NT2/D1 (cell line): Measurements from ENCODE around the gene VSIG10L2.

Source experiments
- DNase-seq: peaks from one replicate; pipeline ENCODE4 v3.0.0-alpha.2; 2011; ENCODE audit warnings: low read depth, low spot score
- H3K27me3 ChIP-seq: 2 replicates; pipeline ENCODE4 v1.6.0; 2011; ENCODE audit warnings: mild to moderate bottlenecking; ENCODE audit not compliant: insufficient read length, insufficient read depth
- H3K36me3 ChIP-seq: 2 replicates; pipeline ENCODE4 v1.6.1; 2011; ENCODE audit warnings: mild to moderate bottlenecking, low read length, mixed read lengths; ENCODE audit not compliant: insufficient read depth, insufficient read length
- H3K4me1 ChIP-seq: 2 replicates; pipeline ENCODE4 v1.5.1; 2011; ENCODE audit not compliant: insufficient read depth, insufficient read length
- H3K4me3 ChIP-seq: 2 replicates; pipeline ENCODE4 v1.5.1; 2011; ENCODE audit warnings: low read depth; ENCODE audit not compliant: insufficient read length
- H3K9ac ChIP-seq: 2 replicates; pipeline ENCODE4 v1.6.0; 2011; ENCODE audit warnings: low read depth; ENCODE audit not compliant: insufficient read length
- H3K9me3 ChIP-seq: 2 replicates; pipeline ENCODE4 v1.5.1; 2011; ENCODE audit warnings: mild to moderate bottlenecking, low read length; ENCODE audit not compliant: insufficient read depth
- SUZ12 ChIP-seq: IDR thresholded peaks from 2 replicates; pipeline ENCODE4 v1.6.1; 2011; ENCODE audit not compliant: insufficient read length, insufficient read depth; ENCODE audit errors: extremely low read depth
- YY1 ChIP-seq: IDR thresholded peaks from 2 replicates; pipeline ENCODE4 v1.6.1; 2011; ENCODE audit not compliant: insufficient read length, insufficient read depth
- ZNF274 ChIP-seq: IDR thresholded peaks from 2 replicates; pipeline ENCODE4 v1.6.1; 2011; ENCODE audit warnings: mild to moderate bottlenecking, low read depth, low read length

VSIG10L2 gene

DNA sequence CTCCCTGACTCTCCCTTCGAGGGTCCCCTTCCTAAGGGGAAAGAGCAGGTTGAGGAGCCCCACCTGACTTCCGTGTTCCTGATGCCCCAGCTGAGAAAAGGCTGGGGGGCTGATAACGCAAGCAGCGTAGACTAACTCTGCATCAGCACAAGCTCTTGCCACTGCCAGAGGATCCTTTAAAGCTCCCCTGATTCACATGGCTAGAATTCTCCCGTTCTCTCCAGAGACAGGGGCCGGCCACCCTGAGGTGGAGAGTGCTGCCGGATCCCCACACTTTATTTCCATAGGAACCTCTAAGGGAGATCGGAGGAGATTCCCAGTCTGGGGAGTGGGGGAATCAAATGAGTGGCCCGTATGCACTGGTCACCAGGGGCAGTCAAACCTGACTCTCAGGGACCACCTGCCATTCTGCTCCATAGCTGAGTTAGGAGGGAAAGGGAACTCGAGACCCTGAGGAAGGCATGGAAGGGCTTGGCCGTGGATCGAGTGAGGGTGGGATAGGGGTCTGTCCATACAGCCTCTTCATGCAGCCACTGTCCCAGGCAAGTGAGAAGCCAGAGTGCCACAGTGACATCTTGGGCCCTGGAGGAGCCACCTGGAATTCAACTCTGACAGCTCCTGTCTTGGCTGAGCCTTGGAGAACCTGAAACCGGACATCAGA, 1.4 kb upstream of the VSIG10L2 start:
- H3K4me3 ChIP-seq = no peak overlapping the region
- no peak for DNase-seq
- no peaks in the 10 kb centered on the region for H3K36me3 ChIP-seq
- peaks cover 6% of the 10 kb centered on the region for H3K4me1 ChIP-seq
- H3K27me3 ChIP-seq = no peaks in the 10 kb centered on the region
- TF ChIP-seq ZNF274 (no peak), SUZ12 (no peak), YY1 (no peak)
- no peaks in the 10 kb centered on the region for H3K9me3 ChIP-seq
- no peak overlapping the region for H3K9ac ChIP-seq

GRCh38 chr11:125945011-125945796, 640 bp upstream of the VSIG10L2 start:
- Histone ChIP-seq H3K9ac (no peak overlapping the region), H3K4me1 (peaks cover 6% of the 10 kb centered on the region), H3K36me3 (no peaks in the 10 kb centered on the region), H3K9me3 (no peaks in the 10 kb centered on the region), H3K27me3 (no peaks in the 10 kb centered on the region), H3K4me3 (no peak overlapping the region)
- no peak for TF ChIP-seq SUZ12
- TF ChIP-seq YY1 = no peak
- TF ChIP-seq ZNF274 = no peak
- DNase-seq = no peak

GRCh38 chr11:125946712-125947418, 1.0 kb downstream of the VSIG10L2 start:
- peaks cover 6% of the 10 kb centered on the region for H3K4me1 ChIP-seq
- no peak overlapping the region for H3K9ac ChIP-seq
- H3K36me3 ChIP-seq = no peaks in the 10 kb centered on the region
- no peak for DNase-seq
- H3K9me3 ChIP-seq = no peaks in the 10 kb centered on the region
- no peaks in the 10 kb centered on the region for H3K27me3 ChIP-seq
- TF ChIP-seq ZNF274 = no peak
- TF ChIP-seq YY1 = no peak
- TF ChIP-seq SUZ12 = no peak
- H3K4me3 ChIP-seq = no peak overlapping the region

- H3K4me3 ChIP-seq = no peak overlapping the region
- no peaks in the 10 kb centered on the region for H3K36me3 ChIP-seq
- DNase-seq = no peak
- H3K4me1 ChIP-seq = peaks cover 6% of the 10 kb centered on the region
- H3K9me3 ChIP-seq = no peaks in the 10 kb centered on the region
- H3K9ac ChIP-seq = no peak overlapping the region
- H3K27me3 ChIP-seq = no peaks in the 10 kb centered on the region
- no peak for TF ChIP-seq YY1
- no peak for TF ChIP-seq SUZ12
- TF ChIP-seq ZNF274 = no peak
Observed at GRCh38 chr11:125947419-125948277, 1.8 kb downstream of the VSIG10L2 start.

- Histone ChIP-seq H3K9ac (no peak overlapping the region), H3K4me1 (peaks cover 3% of the 10 kb centered on the region), H3K27me3 (no peaks in the 10 kb centered on the region), H3K4me3 (no peak overlapping the region), H3K36me3 (no peaks in the 10 kb centered on the region), H3K9me3 (no peaks in the 10 kb centered on the region)
- DNase-seq = no peak
- TF ChIP-seq ZNF274 = no peak
- no peak for TF ChIP-seq YY1
- no peak for TF ChIP-seq SUZ12
Observed at GRCh38 chr11:125948278-125949051, 2.6 kb downstream of the VSIG10L2 start.

GRCh38 chr11:125949271-125950177, 3.7 kb downstream of the VSIG10L2 start:
- TF ChIP-seq ZNF274 = no peak
- Histone ChIP-seq H3K4me1 (peaks cover 3% of the 10 kb centered on the region), H3K9me3 (no peaks in the 10 kb centered on the region), H3K4me3 (no peak overlapping the region), H3K36me3 (no peaks in the 10 kb centered on the region), H3K9ac (no peak overlapping the region), H3K27me3 (no peaks in the 10 kb centered on the region)
- DNase-seq = no peak
